IMR-90 (cell line): Measurements from ENCODE around the gene PXK. TPM values are rescaled to one million over a fixed set of nuclear protein-coding genes. Genes with fewer than 3 reads are reported as not detected.

Experiments used
- ATAC-seq: fragments of 200-7000 bp; cut with Tn5 transposase; 2 replicates; pipeline ENCODE4 v1.9.1; 2020; ENCODE audit warnings: low read depth, mild to moderate bottlenecking, moderate library complexity
- BruUV-seq: library from RNA; stranded (reverse); fragments of 400-500 nt; replicated peaks from 2 replicates; lab custom pipeline; 2021; lab: Mats Ljungman, UMichigan
- CTCF ChIA-PET: fragments of 300-600 bp; formaldehyde crosslinking; extraction: SDS; loops from one replicate; lab custom pipeline; 2021; ENCODE audit warnings: antibody characterized with exemption; lab: Yijun Ruan, JAX
- POLR2A ChIA-PET: fragments of 300-600 bp; sonication (Branson Sonifier 250); formaldehyde crosslinking; loops from one replicate; lab custom pipeline; 2022; ENCODE audit warnings: antibody characterized with exemption; ENCODE audit not compliant: unreplicated experiment; lab: Charles Lee
- DNase-seq: peaks from one replicate; pipeline ENCODE4 v3.0.0; 2013
- H2AFZ ChIP-seq: replicated peaks from 2 replicates; pipeline ENCODE3; 2013; ENCODE audit warnings: low read length, mild to moderate bottlenecking; ENCODE audit not compliant: poor library complexity
- H2AK5ac ChIP-seq: 2 replicates; pipeline ENCODE4 v1.6.1; 2013; ENCODE audit warnings: low read depth, low read length, inconsistent platforms
- H2AK9ac ChIP-seq: replicated peaks from 2 replicates; pipeline ENCODE3; 2013; ENCODE audit warnings: mild to moderate bottlenecking, low read depth, low read length, moderate library complexity; ENCODE audit not compliant: poor library complexity
- H2BK120ac ChIP-seq: 2 replicates; pipeline ENCODE4 v1.6.1; 2013; ENCODE audit warnings: low read depth, low read length, inconsistent platforms
- H2BK15ac ChIP-seq: 3 replicates; pipeline ENCODE4 v1.6.1; 2013; ENCODE audit warnings: low read depth, low read length, inconsistent platforms
- H2BK20ac ChIP-seq: 2 replicates; pipeline ENCODE4 v1.6.1; 2013; ENCODE audit warnings: low read depth, mild to moderate bottlenecking, inconsistent platforms, low read length, moderate library complexity
- H2BK5ac ChIP-seq: 2 replicates; pipeline ENCODE4 v1.6.1; 2013; ENCODE audit warnings: mild to moderate bottlenecking, low read depth, low read length, inconsistent platforms; ENCODE audit not compliant: poor library complexity, severe bottlenecking
- H3K14ac ChIP-seq: replicated peaks from 2 replicates; pipeline ENCODE4 v1.6.1; 2013; ENCODE audit warnings: low read depth, low read length, inconsistent platforms
- H3K18ac ChIP-seq: 2 replicates; pipeline ENCODE4 v1.6.1; 2013; ENCODE audit warnings: low read depth, low read length, control low read depth
- H3K23ac ChIP-seq: 2 replicates; pipeline ENCODE4 v1.6.1; 2013; ENCODE audit warnings: low read depth, low read length, inconsistent platforms
- H3K27ac ChIP-seq: 2 replicates; pipeline ENCODE4 v1.5.1; 2013; ENCODE audit warnings: mild to moderate bottlenecking, control low read depth, low read length; ENCODE audit not compliant: insufficient read depth
- H3K27me3 ChIP-seq: 2 replicates; pipeline ENCODE4 v1.6.1; 2013; ENCODE audit warnings: low read length; ENCODE audit not compliant: control insufficient read depth, insufficient read depth
- H3K36me3 ChIP-seq: 2 replicates; pipeline ENCODE4 v1.6.1; 2013; ENCODE audit warnings: low read length, mixed read lengths; ENCODE audit not compliant: control insufficient read depth, insufficient read depth
- H3K4ac ChIP-seq: 2 replicates; pipeline ENCODE4 v1.6.1; 2013; ENCODE audit warnings: low read depth, low read length, inconsistent platforms
- H3K4me1 ChIP-seq: 2 replicates; pipeline ENCODE4 v1.6.1; 2013; ENCODE audit warnings: low read length, mixed read lengths; ENCODE audit not compliant: control insufficient read depth, insufficient read depth
- H3K4me2 ChIP-seq: 2 replicates; pipeline ENCODE4 v1.6.1; 2013; ENCODE audit warnings: low read depth, mild to moderate bottlenecking, control low read depth, low read length, moderate library complexity
- H3K4me3 ChIP-seq: 2 replicates; pipeline ENCODE4 v1.5.1; 2013; ENCODE audit warnings: low read depth, mild to moderate bottlenecking, control low read depth, low read length, moderate library complexity; ENCODE audit not compliant: insufficient read depth
- H3K56ac ChIP-seq: 2 replicates; pipeline ENCODE4 v1.6.1; 2013; ENCODE audit warnings: low read length, inconsistent platforms; ENCODE audit not compliant: insufficient read depth; ENCODE audit errors: extremely low read depth
- H3K79me1 ChIP-seq, 2 experiments: 2 replicates each; pipeline ENCODE4 v1.6.1; 2013; ENCODE audit warnings: low read length in 2 of 2, inconsistent platforms in 1 of 2, low read depth in 1 of 2
- H3K9ac ChIP-seq: 2 replicates; pipeline ENCODE4 v1.6.1; 2013; ENCODE audit warnings: low read depth, low read length, control low read depth
- H3K9me1 ChIP-seq: 2 replicates; pipeline ENCODE4 v1.6.1; 2013; ENCODE audit warnings: low read length, inconsistent platforms; ENCODE audit not compliant: insufficient read depth
- H3K9me3 ChIP-seq: 2 replicates; pipeline ENCODE4 v1.6.1; 2013; ENCODE audit warnings: low read length; ENCODE audit not compliant: control insufficient read depth, insufficient read depth
- H4K20me1 ChIP-seq: 2 replicates; pipeline ENCODE4 v1.6.1; 2013; ENCODE audit warnings: low read length, inconsistent platforms; ENCODE audit not compliant: insufficient read depth
- H4K5ac ChIP-seq: 2 replicates; pipeline ENCODE4 v1.6.1; 2013; ENCODE audit warnings: mild to moderate bottlenecking, low read depth, low read length, control low read depth
- H4K8ac ChIP-seq, 2 experiments: 2 replicates each; pipeline ENCODE4 v1.6.1; 2013; ENCODE audit warnings: low read depth in 2 of 2, low read length in 2 of 2, control low read depth in 1 of 2, inconsistent platforms in 1 of 2
- H4K91ac ChIP-seq: 2 replicates; pipeline ENCODE4 v1.6.1; 2013; ENCODE audit warnings: low read depth, low read length, inconsistent platforms; ENCODE audit not compliant: insufficient read depth
- CTCF ChIP-seq: conservative IDR thresholded peaks from 2 replicates; pipeline ENCODE4 v1.5.1; 2012; ENCODE audit warnings: mild to moderate bottlenecking, low read depth, low read length, improper control_type of control experiment
- WGBS, 2 experiments: methylation state at CpG; one replicate each; pipeline versions ENCODE4 v1.1.5 to v1.1.7; 2013; ENCODE audit warnings: missing lambda C conversion rate in 2 of 2; ENCODE audit not compliant: insufficient read length in 1 of 2; ENCODE audit errors: extremely low coverage in 2 of 2; 5-methylcytosine and 5-hydroxymethylcytosine counted together
- dilution Hi-C: fragments of 300-500 bp; cut with HindIII; formaldehyde crosslinking; loops from one replicate; pipeline ENCODE4 v1.14.3; 2018; ENCODE audit warnings: low sequenced_read_pairs; ENCODE audit not compliant: unreplicated experiment
- in situ Hi-C: fragments of 300-500 bp; cut with MboI; formaldehyde crosslinking; loops from 3 replicates; pipeline ENCODE4 v1.14.3; 2019; ENCODE audit warnings: low sequenced_read_pairs, inconsistent platforms, mixed read lengths
- intact Hi-C: fragments of 100-400 bp; cut with micrococcal nuclease; formaldehyde crosslinking; loops from 2 replicates; pipeline ENCODE4 v1.10.0; 2022
- polyA plus RNA-seq, 3 experiments: library from polyadenylated mRNA; depleted of rRNA; stranded (reverse); fragments of >200 nt; gene quantifications; 2 replicates each; pipeline ENCODE4 v1.2.3, GENCODE V29; 2012; ENCODE audit warnings: low replicate concordance in 1 of 3
- total RNA-seq: library from RNA; depleted of rRNA; stranded (reverse); fragments of >200 nt; gene quantifications from 2 replicates; pipeline ENCODE4 v1.2.3, GENCODE V29; 2012

The PXK gene
- total and polyA plus RNA-seq, 2 of the 4 experiments (the other 2 are of a cell fraction): 14.3 to 17.7 TPM

GRCh38 chr3:58356054-58356453 is 23.4 kb downstream of the PXK start:
- no peaks in the 10 kb centered on the region for H3K27me3 ChIP-seq
- dilution Hi-C loops: no loop called here
- no peak overlapping the region for H3K27ac ChIP-seq
- H3K4me2 ChIP-seq: no peak overlapping the region
- ChIA-PET CTCF (no interaction called here), POLR2A (no interaction called here)
- peak overlapping the region; percentile 36; the same call in 1 of the 2 replicates for H2AK5ac ChIP-seq
- H2BK5ac ChIP-seq: no peak overlapping the region
- peaks cover 14% of the 10 kb centered on the region for H3K4me1 ChIP-seq
- no peak for DNase-seq
- H3K4ac ChIP-seq: peak overlapping the region; percentile 70
- H4K5ac ChIP-seq: peak overlapping the region; percentile 20; the same call in 1 of the 2 replicates
- H2AFZ ChIP-seq: no peak overlapping the region
- H2BK20ac ChIP-seq: peak overlapping the region; percentile 43; the same call in 1 of the 2 replicates
- H2BK15ac ChIP-seq: no peak overlapping the region
- H2BK120ac ChIP-seq: peak overlapping the region; percentile 62
- H4K8ac ChIP-seq: peak overlapping the region in 1 of 2 experiments; percentile 3; a peak in 1 of 4 replicates
- peak overlapping the region; percentile 56 for H3K18ac ChIP-seq
- intact Hi-C loops: no loop called here
- H3K4me3 ChIP-seq: no peak overlapping the region
- peaks cover 23 to 65% of the 10 kb centered on the region in 2 experiments; a peak in 3 of 4 replicates for H3K79me1 ChIP-seq
- H3K36me3 ChIP-seq: peaks cover 4% of the 10 kb centered on the region; the same call in 1 of the 2 replicates
- no peak overlapping the region for H4K91ac ChIP-seq
- no TSS peak for BruUV-seq
- in situ Hi-C loops: no loop called here
- H3K14ac ChIP-seq: no peak overlapping the region; the same call in 1 of the 2 replicates
- no peak overlapping the region for H3K56ac ChIP-seq
- no CpG with 5 or more reads among the region's 4 CpGs for WGBS, 2 experiments
- H2AK9ac ChIP-seq: no peak overlapping the region
- TF ChIP-seq CTCF: no peak
- H3K9ac ChIP-seq: no peak overlapping the region
- no peaks in the 10 kb centered on the region for H3K9me3 ChIP-seq
- H4K20me1 ChIP-seq: peaks cover 21% of the 10 kb centered on the region; the same call in 1 of the 2 replicates
- no peak for ATAC-seq
- peaks cover 18% of the 10 kb centered on the region for H3K9me1 ChIP-seq
- peak overlapping the region; percentile 57; the same call in 1 of the 2 replicates for H3K23ac ChIP-seq
